ENCODE data around the gene RPGRIP1L. TPM values are rescaled to one million over a fixed set of nuclear protein-coding genes. Genes with fewer than 3 reads are reported as not detected.

The RPGRIP1L gene
- total RNA-seq, 1 experiment from 2014 or later, result 9.8 TPM

GRCh38 chr16:53605831-53606400 lies 97.7 kb downstream of the RPGRIP1L start (continued):
- TF ChIP-seq ATF3 (CRISPR knock-in tag; conservative IDR thresholded peaks at IDR 0.05) (no peak), ZNF219 (CRISPR knock-in tag; IDR thresholded peaks at IDR 0.05; ENCODE audit: borderline replicate concordance) (no peak), SOX15 (CRISPR knock-in tag; IDR thresholded peaks at IDR 0.05) (no peak), KAT7 (CRISPR knock-in tag; IDR thresholded peaks at IDR 0.05; ENCODE audit: borderline replicate concordance) (no peak), ZNF232 (CRISPR knock-in tag; IDR thresholded peaks at IDR 0.05) (no peak), PRRX2 (CRISPR knock-in tag; IDR thresholded peaks at IDR 0.05) (no peak), TP53 (CRISPR knock-in tag; IDR thresholded peaks at IDR 0.05) (no peak), NR3C1 (CRISPR knock-in tag; conservative IDR thresholded peaks at IDR 0.05; ENCODE audit: low read depth) (no peak), SMAD3 (CRISPR knock-in tag; IDR thresholded peaks at IDR 0.05; ENCODE audit: borderline replicate concordance) (no peak)
- TF ChIP-seq, protein P1, sequence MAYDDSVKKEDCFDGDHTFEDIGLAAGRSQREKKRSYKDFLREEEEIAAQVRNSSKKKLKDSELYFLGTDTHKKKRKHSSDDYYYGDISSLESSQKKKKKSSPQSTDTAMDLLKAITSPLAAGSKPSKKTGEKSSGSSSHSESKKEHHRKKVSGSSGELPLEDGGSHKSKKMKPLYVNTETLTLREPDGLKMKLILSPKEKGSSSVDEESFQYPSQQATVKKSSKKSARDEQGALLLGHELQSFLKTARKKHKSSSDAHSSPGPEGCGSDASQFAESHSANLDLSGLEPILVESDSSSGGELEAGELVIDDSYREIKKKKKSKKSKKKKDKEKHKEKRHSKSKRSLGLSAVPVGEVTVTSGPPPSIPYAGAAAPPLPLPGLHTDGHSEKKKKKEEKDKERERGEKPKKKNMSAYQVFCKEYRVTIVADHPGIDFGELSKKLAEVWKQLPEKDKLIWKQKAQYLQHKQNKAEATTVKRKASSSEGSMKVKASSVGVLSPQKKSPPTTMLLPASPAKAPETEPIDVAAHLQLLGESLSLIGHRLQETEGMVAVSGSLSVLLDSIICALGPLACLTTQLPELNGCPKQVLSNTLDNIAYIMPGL (CRISPR knock-in tag; IDR thresholded peaks at IDR 0.05), result no peak

- Mint-ChIP-seq H3K27ac (no peak overlapping the region), H3K4me3 (no peak overlapping the region), H3K36me3 (no peaks in the 10 kb centered on the region; the same call in 1 of the 2 replicates), H3K9me3 (no peaks in the 10 kb centered on the region), H3K4me1 (no peaks in the 10 kb centered on the region), H3K27me3 (ENCODE audit: low read depth) (no peaks in the 10 kb centered on the region)
- DNase-seq (ENCODE audit: low spot score), result no peak
- POLR2A ChIA-PET, result no interaction called here
- CTCF ChIA-PET, result interaction anchor here (1.2 kb wide), 1 partner anchor 55 kb away, joined by 4 read pairs; no protein-coding TSS in a partner anchor
- no peak for ATAC-seq
- TF ChIP-seq ZNF512 (CRISPR knock-in tag; IDR thresholded peaks at IDR 0.05; ENCODE audit: borderline replicate concordance) (no peak), ZNF317 (CRISPR knock-in tag; IDR thresholded peaks at IDR 0.05; ENCODE audit: borderline replicate concordance, low read depth) (no peak), AFF4 (CRISPR knock-in tag; IDR thresholded peaks at IDR 0.05; ENCODE audit: borderline replicate concordance) (no peak), ZNF416 (CRISPR knock-in tag; IDR thresholded peaks at IDR 0.05) (no peak), IRF2 (CRISPR knock-in tag; IDR thresholded peaks at IDR 0.05; ENCODE audit: borderline replicate concordance, low read depth) (no peak), ZNF671 (CRISPR knock-in tag; IDR thresholded peaks at IDR 0.05) (no peak), NR1H2 (CRISPR knock-in tag; IDR thresholded peaks at IDR 0.05) (no peak), PRRX2 (CRISPR knock-in tag; IDR thresholded peaks at IDR 0.05) (no peak), ZNF121 (CRISPR knock-in tag; IDR thresholded peaks at IDR 0.05) (no peak), TP53 (CRISPR knock-in tag; IDR thresholded peaks at IDR 0.05) (no peak), JUN (CRISPR knock-in tag; IDR thresholded peaks at IDR 0.05) (no peak), TEAD4 (CRISPR knock-in tag; IDR thresholded peaks at IDR 0.05) (no peak)
- TF ChIP-seq, protein P2, sequence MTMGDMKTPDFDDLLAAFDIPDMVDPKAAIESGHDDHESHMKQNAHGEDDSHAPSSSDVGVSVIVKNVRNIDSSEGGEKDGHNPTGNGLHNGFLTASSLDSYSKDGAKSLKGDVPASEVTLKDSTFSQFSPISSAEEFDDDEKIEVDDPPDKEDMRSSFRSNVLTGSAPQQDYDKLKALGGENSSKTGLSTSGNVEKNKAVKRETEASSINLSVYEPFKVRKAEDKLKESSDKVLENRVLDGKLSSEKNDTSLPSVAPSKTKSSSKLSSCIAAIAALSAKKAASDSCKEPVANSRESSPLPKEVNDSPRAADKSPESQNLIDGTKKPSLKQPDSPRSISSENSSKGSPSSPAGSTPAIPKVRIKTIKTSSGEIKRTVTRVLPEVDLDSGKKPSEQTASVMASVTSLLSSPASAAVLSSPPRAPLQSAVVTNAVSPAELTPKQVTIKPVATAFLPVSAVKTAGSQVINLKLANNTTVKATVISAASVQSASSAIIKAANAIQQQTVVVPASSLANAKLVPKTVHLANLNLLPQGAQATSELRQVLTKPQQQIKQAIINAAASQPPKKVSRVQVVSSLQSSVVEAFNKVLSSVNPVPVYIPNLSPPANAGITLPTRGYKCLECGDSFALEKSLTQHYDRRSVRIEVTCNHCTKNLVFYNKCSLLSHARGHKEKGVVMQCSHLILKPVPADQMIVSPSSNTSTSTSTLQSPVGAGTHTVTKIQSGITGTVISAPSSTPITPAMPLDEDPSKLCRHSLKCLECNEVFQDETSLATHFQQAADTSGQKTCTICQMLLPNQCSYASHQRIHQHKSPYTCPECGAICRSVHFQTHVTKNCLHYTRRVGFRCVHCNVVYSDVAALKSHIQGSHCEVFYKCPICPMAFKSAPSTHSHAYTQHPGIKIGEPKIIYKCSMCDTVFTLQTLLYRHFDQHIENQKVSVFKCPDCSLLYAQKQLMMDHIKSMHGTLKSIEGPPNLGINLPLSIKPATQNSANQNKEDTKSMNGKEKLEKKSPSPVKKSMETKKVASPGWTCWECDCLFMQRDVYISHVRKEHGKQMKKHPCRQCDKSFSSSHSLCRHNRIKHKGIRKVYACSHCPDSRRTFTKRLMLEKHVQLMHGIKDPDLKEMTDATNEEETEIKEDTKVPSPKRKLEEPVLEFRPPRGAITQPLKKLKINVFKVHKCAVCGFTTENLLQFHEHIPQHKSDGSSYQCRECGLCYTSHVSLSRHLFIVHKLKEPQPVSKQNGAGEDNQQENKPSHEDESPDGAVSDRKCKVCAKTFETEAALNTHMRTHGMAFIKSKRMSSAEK (CRISPR knock-in tag; IDR thresholded peaks at IDR 0.05; ENCODE audit: borderline replicate concordance), result no peak
- TF ChIP-seq, protein P3, sequence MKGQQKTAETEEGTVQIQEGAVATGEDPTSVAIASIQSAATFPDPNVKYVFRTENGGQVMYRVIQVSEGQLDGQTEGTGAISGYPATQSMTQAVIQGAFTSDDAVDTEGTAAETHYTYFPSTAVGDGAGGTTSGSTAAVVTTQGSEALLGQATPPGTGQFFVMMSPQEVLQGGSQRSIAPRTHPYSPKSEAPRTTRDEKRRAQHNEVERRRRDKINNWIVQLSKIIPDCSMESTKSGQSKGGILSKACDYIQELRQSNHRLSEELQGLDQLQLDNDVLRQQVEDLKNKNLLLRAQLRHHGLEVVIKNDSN (CRISPR knock-in tag; IDR thresholded peaks at IDR 0.05), result no peak
- TF ChIP-seq, protein P4, sequence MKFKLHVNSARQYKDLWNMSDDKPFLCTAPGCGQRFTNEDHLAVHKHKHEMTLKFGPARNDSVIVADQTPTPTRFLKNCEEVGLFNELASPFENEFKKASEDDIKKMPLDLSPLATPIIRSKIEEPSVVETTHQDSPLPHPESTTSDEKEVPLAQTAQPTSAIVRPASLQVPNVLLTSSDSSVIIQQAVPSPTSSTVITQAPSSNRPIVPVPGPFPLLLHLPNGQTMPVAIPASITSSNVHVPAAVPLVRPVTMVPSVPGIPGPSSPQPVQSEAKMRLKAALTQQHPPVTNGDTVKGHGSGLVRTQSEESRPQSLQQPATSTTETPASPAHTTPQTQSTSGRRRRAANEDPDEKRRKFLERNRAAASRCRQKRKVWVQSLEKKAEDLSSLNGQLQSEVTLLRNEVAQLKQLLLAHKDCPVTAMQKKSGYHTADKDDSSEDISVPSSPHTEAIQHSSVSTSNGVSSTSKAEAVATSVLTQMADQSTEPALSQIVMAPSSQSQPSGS (CRISPR knock-in tag; IDR thresholded peaks at IDR 0.05; ENCODE audit: borderline replicate concordance, low read depth), result no peak
These were observed 98.3 kb downstream of the RPGRIP1L start for GRCh38 chr16:53605356-53605755.

Measured in WTC11 (cell line).